Measurements from ENCODE around the gene HTT. TPM values are rescaled to one million over a fixed set of nuclear protein-coding genes. Genes with fewer than 3 reads are reported as not detected.

HTT gene
- total and polyA plus RNA-seq, 2 of the 8 experiments (the other 6 are each of a cell fraction or from before 2014, with no cell fraction given), result 24.0 to 71.0 TPM

DNA sequence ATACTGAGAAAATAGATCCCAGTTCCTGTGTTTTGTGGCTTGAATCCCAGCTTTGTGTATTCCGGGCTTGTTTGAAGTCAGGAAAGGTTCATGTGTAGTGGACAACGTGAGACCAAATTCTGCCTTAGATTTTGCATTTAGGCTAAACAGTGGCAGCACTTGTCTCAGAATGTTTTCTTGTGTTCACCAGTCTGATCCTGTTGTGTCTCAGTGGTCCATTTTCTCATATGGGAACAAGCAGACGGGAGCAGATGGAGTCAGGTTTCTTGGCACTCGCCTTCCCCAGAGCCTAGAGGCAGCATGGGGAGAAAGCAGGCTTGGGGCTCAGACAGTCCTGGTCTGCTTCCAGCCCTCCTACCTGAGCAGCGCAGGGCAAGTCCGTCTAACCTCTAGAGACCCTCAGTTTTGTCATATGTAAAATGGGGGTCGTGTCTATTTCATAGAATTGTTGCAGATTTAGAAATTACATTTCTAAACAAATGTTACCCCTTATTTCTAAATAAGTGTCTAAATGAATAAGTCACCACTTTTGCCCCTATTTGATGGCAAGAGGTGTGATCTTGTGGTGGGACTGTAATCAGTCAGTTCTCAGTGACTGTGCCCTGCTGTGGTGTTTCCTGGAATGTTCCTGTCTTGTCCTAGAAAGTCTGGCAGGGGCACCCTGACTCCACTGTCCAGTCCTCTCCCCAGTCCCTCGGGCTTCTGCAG, 146.1 kb downstream of the HTT start:
- Histone ChIP-seq H3K27me3 (replicated peaks in 1 of 4; ENCODE audit: control insufficient read depth in 3 of 4, extremely low read depth in 1 of 4, insufficient read depth in 3 of 4, low read length in 3 of 4) (no peaks in the 10 kb centered on the region), H2BK15ac (ENCODE audit: low read length) (no peak overlapping the region), H2AK5ac (ENCODE audit: low read depth, low read length) (no peak overlapping the region), H3K9me3 (ENCODE audit: insufficient read depth in 2 of 2, low read depth in 1 of 2, low read length in 1 of 2) (no peaks in the 10 kb centered on the region), H3K56ac (replicated peaks; ENCODE audit: insufficient read length, low read depth, low read length) (no peak overlapping the region), H2BK120ac (replicated peaks; ENCODE audit: low read depth, low read length) (no peak overlapping the region), H2AFZ (ENCODE audit: low read length) (no peak overlapping the region), H3K9ac (replicated peaks in 1 of 4; ENCODE audit: extremely low read depth in 1 of 4, low read depth in 3 of 4, low read length in 3 of 4) (no peak overlapping the region), H3K18ac (ENCODE audit: extremely low read depth, low read length) (no peak overlapping the region), H3K4ac (replicated peaks; ENCODE audit: insufficient read length, low read depth, low read length) (no peak overlapping the region), H3K79me1 (ENCODE audit: low read depth, low read length) (no peaks in the 10 kb centered on the region), H3K36me3 (ENCODE audit: control insufficient read depth in 2 of 4, insufficient read depth in 4 of 4, low read length in 3 of 4) (peaks cover 19 to 59% (median 47%) of the 10 kb centered on the region in 4 experiments; a peak in 7 of 8 replicates), H4K5ac (ENCODE audit: insufficient read length, low read depth, low read length) (no peak overlapping the region), H3K14ac (ENCODE audit: insufficient read length) (no peak overlapping the region), H2BK12ac (ENCODE audit: low read depth, low read length) (no peak overlapping the region), H3K4me1 (replicated peaks in 1 of 4; ENCODE audit: control insufficient read depth in 3 of 4, insufficient read depth in 4 of 4, low read length in 3 of 4) (no peaks in the 10 kb centered on the region), H3K23me2 (ENCODE audit: low read depth, low read length) (no peaks in the 10 kb centered on the region), H3K27ac (ENCODE audit: low read depth, low read length) (no peak overlapping the region), H2BK5ac (ENCODE audit: low read depth, low read length) (no peak overlapping the region), H3K4me2 (ENCODE audit: insufficient read depth in 1 of 2, low read depth in 2 of 2, low read length in 2 of 2) (no peak overlapping the region), H4K8ac (ENCODE audit: extremely low read depth, insufficient read depth, low read length) (no peak overlapping the region), H2BK20ac (ENCODE audit: low read length) (no peak overlapping the region), H4K20me1 (replicated peaks in 1 of 2; ENCODE audit: control insufficient read depth in 1 of 2, insufficient read depth in 2 of 2, low read length in 2 of 2) (peaks cover 3 to 7% of the 10 kb centered on the region in 2 experiments), H4K91ac (replicated peaks; ENCODE audit: insufficient read length, low read length) (no peak overlapping the region), H3K4me3 (ENCODE audit: extremely low read depth in 1 of 4, insufficient read depth in 2 of 4, low read depth in 3 of 4, low read length in 4 of 4) (no peak overlapping the region), H3K23ac (ENCODE audit: insufficient read length) (no peak overlapping the region), H3K79me2 (ENCODE audit: control insufficient read depth in 1 of 2, insufficient read depth in 2 of 2, low read length in 2 of 2) (no peaks in the 10 kb centered on the region)
- FAIRE-seq, result no peak
- ChIA-PET CTCF (ENCODE audit: partially characterized antibody) (interaction anchor here (1.6 kb wide), 1 partner anchor 10 kb away, joined by 5 read pairs; no protein-coding TSS in a partner anchor), POLR2A (ENCODE audit: partially characterized antibody) (no interaction called here)
- WGBS, 2 experiments (ENCODE audit: extremely low coverage in 1 of 2, insufficient coverage in 1 of 2, insufficient read length in 1 of 2, insufficient replicate concordance in 2 of 2, low coverage in 1 of 2, low lambda C conversion rate in 2 of 2, missing lambda C conversion rate in 1 of 2), result 93% methylated on average over 8 of the region's 8 CpGs; no CpG with 5 or more reads in 1 of the 2 experiments
- TF ChIP-seq YY1 (IDR thresholded peaks at IDR 0.05; ENCODE audit: low read depth, low read length) (no peak), PHF8 (conservative IDR thresholded peaks at IDR 0.05; ENCODE audit: low read depth, low read length) (no peak), CEBPB (IDR thresholded peaks at IDR 0.05; ENCODE audit: low read depth, low read length) (no peak), KDM4A (IDR thresholded peaks at IDR 0.05; ENCODE audit: low read depth, low read length, severe bottlenecking) (no peak), SAP30 (IDR thresholded peaks at IDR 0.05; ENCODE audit: insufficient read depth, insufficient replicate concordance, low read length) (no peak), ATF2 (IDR thresholded peaks at IDR 0.05; ENCODE audit: low read length) (no peak)
- TF ChIP-seq, protein P1, sequence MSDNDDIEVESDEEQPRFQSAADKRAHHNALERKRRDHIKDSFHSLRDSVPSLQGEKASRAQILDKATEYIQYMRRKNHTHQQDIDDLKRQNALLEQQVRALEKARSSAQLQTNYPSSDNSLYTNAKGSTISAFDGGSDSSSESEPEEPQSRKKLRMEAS (IDR thresholded peaks at IDR 0.05), result no peak
- no peak for DNase-seq (ENCODE audit: low read depth in 1 of 2, low spot score in 2 of 2)
